Fibroblast of the aortic adventitia (primary cell): ENCODE results near the gene ZNF750. TPM values are rescaled to one million over a fixed set of nuclear protein-coding genes. Genes with fewer than 3 reads are reported as not detected.

Source experiments
- DNase-seq: peaks from one replicate; pipeline ENCODE4 v3.0.0-alpha.2; 2010; ENCODE audit warnings: low read depth
- H3K4me3 ChIP-seq: 2 replicates; pipeline ENCODE4 v1.5.1; 2011; ENCODE audit warnings: low read depth, mild to moderate bottlenecking, control low read depth, low read length, moderate library complexity
- CTCF ChIP-seq: IDR thresholded peaks from 2 replicates; pipeline ENCODE4 v1.5.1; 2011; ENCODE audit warnings: mild to moderate bottlenecking, low read length, control low read depth, inconsistent platforms; ENCODE audit not compliant: insufficient read depth
- total RNA-seq: library from RNA; depleted of rRNA; stranded (reverse); fragments of >200 nt; gene quantifications from 2 replicates; pipeline ENCODE4 v1.2.3, GENCODE V29; 2012; ENCODE audit warnings: low replicate concordance

ZNF750 gene
- total RNA-seq, 1 donor = not detected

- TF ChIP-seq CTCF = no peak
Measured at GRCh38 chr17:82868715-82869131, 28.9 kb upstream of the ZNF750 start.

GRCh38 chr17:82867763-82868325 lies 28.0 kb upstream of the ZNF750 start:
- DNase-seq = no peak
- H3K4me3 ChIP-seq = no peak overlapping the region
- TF ChIP-seq CTCF = no peak

More at GRCh38 chr17:82868715-82869131, 28.9 kb upstream of the ZNF750 start:
- no peak for DNase-seq
- H3K4me3 ChIP-seq = no peak overlapping the region

- TF ChIP-seq CTCF = no peak
- no peak overlapping the region for H3K4me3 ChIP-seq
- peak; percentile 82 for DNase-seq
Measured at GRCh38 chr17:82866590-82867191, 26.9 kb upstream of the ZNF750 start.

GRCh38 chr17:82865774-82866395 lies 26.1 kb upstream of the ZNF750 start:
- TF ChIP-seq CTCF = no peak
- DNase-seq = no peak
- no peak overlapping the region for H3K4me3 ChIP-seq

GRCh38 chr17:82865274-82865673 lies 25.5 kb upstream of the ZNF750 start:
- no peak overlapping the region for H3K4me3 ChIP-seq
- no peak for DNase-seq
- no peak for TF ChIP-seq CTCF

GRCh38 chr17:82864713-82865248 lies 25.0 kb upstream of the ZNF750 start:
- no peak for DNase-seq
- no peak overlapping the region for H3K4me3 ChIP-seq
- TF ChIP-seq CTCF = no peak
